Lower leg skin (tissue), 4 donors: Measurements from ENCODE around the gene NDUFS4. TPM values are rescaled to one million over a fixed set of nuclear protein-coding genes. Genes with fewer than 3 reads are reported as not detected.
"Not testable (repeated sequence)": the region's sequence is repeated elsewhere in the genome, so short reads cannot be mapped to it uniquely, and the experiment has no call there.

ENCODE experiments used
- DNase-seq, 2 donors: peaks; one replicate each; pipeline ENCODE4 v3.0.0-alpha.2; 2019; ENCODE audit warnings: low spot score in 2 of 2
- H3K4me3 ChIP-seq: fragments of 200-600 bp; sonication (generic); 2 replicates; pipeline ENCODE4 v1.5.1; 2017; ENCODE audit warnings: mild to moderate bottlenecking, low read depth; ENCODE audit not compliant: poor library complexity, severe bottlenecking
- CTCF ChIP-seq, 3 donors: fragments of 450-650 bp; IDR thresholded peaks; one replicate each; pipeline ENCODE4 v1.5.1; 2016; ENCODE audit warnings: antibody characterized with exemption in 3 of 3, mild to moderate bottlenecking in 3 of 3, moderate library complexity in 2 of 3
- POLR2A ChIP-seq, 2 donors: fragments of 450-650 bp; IDR thresholded peaks; one replicate each; pipeline ENCODE4 v1.6.1; 2016 to 2017; ENCODE audit warnings: antibody characterized with exemption in 2 of 2, mild to moderate bottlenecking in 1 of 2, moderate library complexity in 1 of 2
- WGBS, 2 donors: methylation state at CpG; one replicate each; pipeline ENCODE4 v1.1.5; 2018; 5-methylcytosine and 5-hydroxymethylcytosine counted together
- intact Hi-C: fragments of 100-400 bp; cut with DNase I; formaldehyde crosslinking; loops from one replicate; pipeline ENCODE4 v1.15.0; 2023; ENCODE audit warnings: low total_unique reads
- total RNA-seq, 4 donors: library from RNA; depleted of rRNA; stranded (reverse); fragments of >200 nt; gene quantifications; one replicate each; pipeline ENCODE4 v1.1.0, GENCODE V29; 2016

The NDUFS4 gene
- total RNA-seq, result 10 to 100 TPM; 45.4 to 91.0 (median 76.7) TPM

- peak; percentile 86 to 94 for DNase-seq
- WGBS, 2 donors, result 0% methylated on average over 30 of the region's 30 CpGs
- intact Hi-C loops, result no loop called here
- H3K4me3 ChIP-seq, result peak within 1 kb of the TSS; percentile 95
- no peak for TF ChIP-seq CTCF (IDR thresholded peaks at IDR 0.05)
- no peak for TF ChIP-seq POLR2A (IDR thresholded peaks at IDR 0.05)
These were observed at the start of gene NDUFS4 for GRCh38 chr5:53560506-53561191. NDUFS4 (plus strand) TSS chr5:53560639; CDS start chr5:53560663, 24 bp downstream.

GRCh38 chr5:53512539-53512938, 47.9 kb upstream of the NDUFS4 start:
- DNase-seq, result no peak
- no peak overlapping the region for H3K4me3 ChIP-seq
- intact Hi-C loops, result no loop called here
- no peak for TF ChIP-seq CTCF (IDR thresholded peaks at IDR 0.05)
- TF ChIP-seq POLR2A (IDR thresholded peaks at IDR 0.05), result no peak

GRCh38 chr5:53515988-53516387, 44.5 kb upstream of the NDUFS4 start:
- DNase-seq, result no peak
- no peak for TF ChIP-seq POLR2A (IDR thresholded peaks at IDR 0.05)
- no peak for TF ChIP-seq CTCF (IDR thresholded peaks at IDR 0.05)
- WGBS, 2 donors, result 76 to 86% methylated on average over 6 of the region's 6 CpGs
- H3K4me3 ChIP-seq, result no peak overlapping the region
- intact Hi-C loops, result no loop called here

GRCh38 chr5:53520813-53521212, 39.6 kb upstream of the NDUFS4 start:
- no peak for DNase-seq
- TF ChIP-seq CTCF (IDR thresholded peaks at IDR 0.05), result no peak
- no peak for TF ChIP-seq POLR2A (IDR thresholded peaks at IDR 0.05)
- no peak overlapping the region for H3K4me3 ChIP-seq
- intact Hi-C loops, result no loop called here

GRCh38 chr5:53537711-53538110, 22.7 kb upstream of the NDUFS4 start:
- intact Hi-C loops, result no loop called here
- TF ChIP-seq CTCF (IDR thresholded peaks at IDR 0.05) (no peak), POLR2A (IDR thresholded peaks at IDR 0.05) (no peak)
- no peak overlapping the region for H3K4me3 ChIP-seq
- WGBS, 2 donors, result 64 to 89% methylated on average over 1 of the region's 1 CpG
- no peak for DNase-seq

- WGBS, 2 donors, result 94 to 95% methylated on average over 7 of the region's 7 CpGs
These were observed 19.7 kb upstream of the NDUFS4 start for GRCh38 chr5:53540739-53541138.

More at GRCh38 chr5:53540739-53541138, 19.7 kb upstream of the NDUFS4 start:
- H3K4me3 ChIP-seq, DNase-seq, intact Hi-C loops: not testable (repeated sequence)
